Stimulated activated CD8-positive, alpha-beta memory T cell treated with anti-CD3 and anti-CD28 coated beads, Interleukin-4, amount 100 ng/mL, for 4 hours (primary cell): ENCODE results near the gene MAMSTR.
"Not testable (repeated sequence)": the region's sequence is repeated elsewhere in the genome, so short reads cannot be mapped to it uniquely, and the experiment has no call there.

Experiments used
- DNase-seq, 2 donors: peaks; one replicate each; pipeline ENCODE4 v3.0.0-alpha.2; 2020; ENCODE audit warnings: low read depth in 2 of 2, low spot score in 1 of 2

The MAMSTR gene

DNA sequence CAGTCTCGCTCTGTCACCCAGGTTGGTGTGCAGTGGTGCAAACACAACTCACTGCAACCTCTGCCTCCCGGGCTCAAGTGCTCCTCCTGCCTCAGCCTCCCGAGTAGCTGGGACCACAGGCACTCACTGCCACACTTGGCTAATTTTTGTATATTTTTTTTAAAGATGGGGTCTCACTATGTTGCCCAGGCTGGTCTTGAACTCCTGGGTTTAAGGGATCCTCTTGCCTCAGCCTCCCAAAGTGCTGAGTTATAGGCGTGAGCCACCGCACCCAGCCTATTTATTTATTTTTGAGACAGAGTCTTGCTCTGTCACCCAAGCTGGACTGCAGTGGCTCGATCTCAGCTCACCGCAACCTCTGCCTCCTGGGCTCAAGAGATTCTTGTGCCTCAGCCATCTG lies 32.9 kb downstream of the MAMSTR start:
- not testable (repeated sequence) for DNase-seq

DNA sequence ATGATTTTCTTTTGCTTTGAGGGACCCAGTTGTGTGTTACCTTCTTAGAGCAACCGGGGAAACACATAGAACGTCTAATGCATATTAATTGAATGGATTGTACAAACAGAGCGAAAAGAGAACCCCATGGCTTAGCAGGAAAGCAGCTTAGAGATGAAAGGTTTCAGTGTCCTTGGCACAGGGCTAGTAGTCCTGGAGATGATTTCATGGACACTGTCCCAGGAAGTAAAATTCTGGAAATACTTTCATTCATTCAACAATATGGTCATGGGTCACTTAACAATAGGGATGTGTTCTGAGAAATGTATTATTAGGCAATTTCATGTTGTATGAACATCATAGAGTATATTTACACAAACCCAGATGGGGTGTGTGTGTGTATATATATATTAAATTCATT lies 33.4 kb downstream of the MAMSTR start:
- no peak for DNase-seq

DNA sequence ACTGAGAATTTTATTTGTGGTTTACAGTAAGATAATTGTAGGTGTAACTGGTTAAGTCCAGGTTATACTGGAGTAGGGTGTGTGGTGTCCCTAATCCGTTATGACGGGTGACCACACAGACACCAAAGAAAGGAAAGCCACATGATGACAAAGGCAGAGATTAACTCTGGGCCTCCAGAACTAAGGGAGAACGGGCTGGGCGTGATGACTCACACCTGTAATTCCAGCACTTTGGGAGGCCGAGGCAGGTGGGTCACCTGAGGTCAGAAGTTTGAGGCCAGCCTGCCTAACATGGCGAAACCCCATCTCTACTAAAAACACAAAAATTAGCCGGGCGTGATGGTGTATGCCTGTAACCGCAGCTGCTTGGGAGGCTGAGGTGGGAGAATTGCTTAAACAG lies 33.9 kb downstream of the MAMSTR start:
- no peak for DNase-seq

DNA sequence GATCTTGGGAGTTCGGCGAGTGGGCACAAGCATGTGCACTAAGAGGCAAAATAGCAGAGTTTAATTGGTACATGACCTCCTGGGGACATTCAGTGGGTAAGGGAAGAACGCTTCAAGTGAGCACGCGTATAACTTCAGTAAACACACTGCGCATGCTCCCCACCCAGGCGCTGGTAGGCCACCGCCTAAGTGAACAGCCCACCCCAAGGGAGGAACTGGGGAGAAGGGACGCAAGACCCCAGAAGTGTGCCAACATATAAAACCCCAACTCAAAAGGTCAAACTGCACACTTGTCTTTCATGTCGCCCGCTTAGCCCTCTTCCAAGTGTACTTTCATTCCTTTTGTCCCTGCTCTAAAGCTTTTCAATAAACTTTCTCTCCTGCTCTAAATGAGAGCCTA lies 36.2 kb downstream of the MAMSTR start:
- DNase-seq: no peak

DNA sequence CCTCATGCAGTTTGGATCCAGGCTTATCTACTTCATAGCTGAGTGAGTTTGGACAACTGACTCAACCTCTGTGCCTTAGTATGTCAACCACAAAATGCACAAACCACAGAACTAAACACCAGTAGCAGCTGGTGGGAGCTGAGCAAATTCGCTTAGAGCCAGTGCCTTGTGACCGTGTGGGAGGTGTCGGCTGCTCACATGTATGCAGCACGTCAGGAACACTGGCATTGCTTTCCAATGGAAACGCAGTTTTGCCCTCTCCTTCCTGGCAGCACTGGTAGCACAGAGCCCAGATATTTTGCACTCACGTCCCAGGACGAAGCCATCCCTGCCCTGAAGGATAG lies 38.4 kb downstream of the MAMSTR start:
- no peak for DNase-seq

DNA sequence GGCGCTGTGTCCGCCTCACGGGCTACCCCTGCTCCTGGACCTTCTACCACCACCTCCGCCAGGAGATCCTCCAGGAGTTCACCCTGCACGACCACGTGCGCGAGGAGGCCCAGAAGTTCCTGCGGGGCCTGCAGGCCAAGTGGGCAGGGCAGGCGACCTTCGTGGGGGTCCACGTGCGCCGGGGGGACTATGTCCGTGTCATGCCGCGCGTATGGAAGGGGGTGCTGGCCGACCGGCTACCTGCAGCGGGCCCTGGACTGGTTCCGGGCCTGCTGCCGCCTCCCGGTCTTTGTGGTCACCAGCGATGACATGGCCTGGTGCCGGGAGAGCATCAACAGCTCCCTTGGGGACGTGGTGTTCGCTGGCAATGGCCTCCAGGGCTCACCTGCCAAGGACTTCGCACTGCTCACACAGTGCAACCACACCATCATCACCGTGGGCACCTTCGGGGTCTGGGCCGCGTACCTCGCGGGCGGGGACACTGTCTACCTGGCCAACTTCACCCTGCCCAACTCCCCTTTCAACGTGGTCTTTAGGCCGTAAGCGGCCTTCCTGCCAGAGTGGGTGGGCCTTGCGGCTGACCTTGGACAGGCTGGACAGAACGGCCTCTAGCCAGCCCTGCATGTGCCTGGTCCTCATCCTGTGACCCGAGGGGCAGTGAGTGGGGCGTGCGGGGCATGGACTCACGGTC lies 38.9 kb downstream of the MAMSTR start:
- DNase-seq: no peak

DNA sequence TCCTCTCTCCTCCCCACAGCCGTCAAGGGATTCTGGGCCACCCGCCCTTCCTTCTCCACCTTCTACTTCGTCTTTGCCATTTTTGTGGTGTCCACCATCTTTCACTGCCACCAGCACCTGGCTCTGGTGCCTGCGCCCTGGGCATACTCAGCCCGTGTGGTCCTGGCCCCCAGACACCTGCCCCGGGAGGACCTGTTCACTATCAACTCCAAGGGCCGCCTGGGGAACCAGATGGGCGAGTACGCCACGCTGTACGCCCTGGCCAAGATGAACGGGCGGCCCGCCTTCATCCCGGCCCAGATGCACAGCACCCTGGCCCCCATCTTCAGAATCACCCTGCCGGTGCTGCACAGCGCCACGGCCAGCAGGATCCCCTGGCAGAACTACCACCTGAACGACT lies 39.5 kb downstream of the MAMSTR start:
- not testable (repeated sequence) for DNase-seq

DNA sequence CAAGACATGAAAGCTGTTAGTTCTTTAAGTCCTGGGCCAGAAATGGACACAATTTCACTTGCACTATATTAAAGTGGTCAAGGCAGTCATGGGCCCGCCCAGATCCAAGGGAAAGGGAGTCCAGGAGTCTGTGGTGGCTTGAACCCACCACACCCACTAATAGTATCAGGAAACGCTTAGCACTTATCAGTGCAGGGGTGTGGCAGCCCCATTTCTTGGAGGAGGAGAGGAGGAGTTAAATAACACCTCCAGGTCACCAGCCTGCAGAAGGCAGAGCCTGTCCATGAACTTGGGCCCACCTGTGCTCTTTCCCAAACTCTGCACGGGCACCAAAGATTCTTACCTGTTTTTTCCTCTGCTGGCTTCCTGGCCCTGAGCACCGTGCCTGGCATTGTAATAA lies 41.3 kb downstream of the MAMSTR start:
- DNase-seq: no peak

DNA sequence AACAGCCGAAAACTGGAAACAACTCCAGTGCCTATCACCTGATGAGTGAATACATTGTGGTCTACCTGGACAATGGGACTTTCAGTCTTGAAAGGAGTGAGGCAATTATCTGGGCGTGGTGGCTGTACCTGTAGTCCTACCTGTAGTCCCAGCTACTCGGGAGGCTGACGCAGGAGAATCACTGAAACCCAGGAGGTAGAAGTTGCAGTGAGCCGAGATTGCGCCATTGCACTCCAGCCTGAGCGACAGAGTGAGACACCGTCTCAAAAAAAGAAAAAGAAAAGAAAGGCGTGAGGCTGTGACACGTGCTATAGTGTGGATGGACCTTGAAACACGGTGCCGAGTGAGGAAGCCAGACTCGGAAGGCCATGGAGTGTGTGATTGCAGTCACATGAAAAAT lies 42.6 kb downstream of the MAMSTR start:
- no peak for DNase-seq

DNA sequence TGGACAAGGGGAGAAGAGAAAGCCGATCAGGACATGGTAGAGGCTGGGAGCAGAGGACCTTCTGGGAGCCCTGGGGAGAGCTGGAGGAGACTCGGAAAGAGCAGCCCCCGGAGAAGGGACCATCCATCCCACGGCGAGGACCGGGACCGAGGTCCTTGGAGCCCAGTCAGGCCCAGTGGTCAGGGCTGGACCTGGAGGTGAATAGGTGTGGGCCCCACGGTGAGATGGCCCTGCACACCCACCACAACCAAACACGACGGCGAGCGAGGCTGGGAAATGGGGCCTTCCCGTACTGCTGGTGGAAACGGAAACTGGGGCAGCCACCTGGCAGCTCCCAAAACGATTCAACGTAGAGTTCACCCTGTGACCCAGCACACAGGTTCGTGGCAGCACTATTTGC lies 43.0 kb downstream of the MAMSTR start:
- no peak for DNase-seq

DNA sequence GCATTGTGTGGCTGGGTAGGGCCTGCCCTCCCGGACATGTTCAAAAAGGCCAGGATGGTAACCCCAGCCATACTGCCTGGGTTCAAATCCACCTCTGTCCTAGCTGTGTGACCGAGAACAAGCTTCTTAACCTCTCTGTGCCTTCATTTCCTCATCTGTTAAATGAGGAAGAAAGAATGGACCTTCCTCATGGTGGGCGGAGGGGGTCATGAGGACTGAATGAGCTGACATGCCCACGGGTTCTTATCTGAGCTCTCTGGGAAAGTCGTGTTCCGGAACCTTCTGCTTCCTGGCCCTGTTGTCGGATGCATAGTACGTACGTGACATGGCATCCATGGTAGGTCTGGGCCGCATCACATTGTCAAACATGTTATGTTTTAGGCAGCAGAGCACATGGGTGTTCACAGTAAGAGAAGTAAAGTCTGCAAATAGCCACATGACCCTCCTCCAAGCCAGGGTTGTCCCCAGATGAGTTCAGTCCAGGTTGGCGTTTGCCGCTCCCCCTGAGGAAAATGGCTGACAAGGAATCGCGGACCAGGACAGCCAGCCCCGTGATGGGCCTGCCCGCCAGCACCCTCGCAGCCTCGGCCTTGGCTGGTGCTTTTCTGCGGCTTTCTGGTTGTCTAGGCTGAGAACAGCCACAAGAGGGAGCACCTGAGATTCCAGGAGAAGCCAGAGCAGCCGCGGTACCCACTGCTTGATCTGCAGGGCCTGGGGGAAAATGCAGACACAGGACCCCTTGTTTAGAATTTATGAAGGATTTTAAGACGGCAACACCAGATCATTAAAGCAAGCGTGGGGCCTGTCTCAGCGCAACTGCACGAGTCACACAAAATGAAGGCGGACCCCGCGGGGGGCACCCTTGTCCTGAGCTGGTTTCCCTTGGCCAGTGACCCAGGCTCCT lies 44.4 kb downstream of the MAMSTR start:
- DNase-seq: peak; percentile 42 to 51

DNA sequence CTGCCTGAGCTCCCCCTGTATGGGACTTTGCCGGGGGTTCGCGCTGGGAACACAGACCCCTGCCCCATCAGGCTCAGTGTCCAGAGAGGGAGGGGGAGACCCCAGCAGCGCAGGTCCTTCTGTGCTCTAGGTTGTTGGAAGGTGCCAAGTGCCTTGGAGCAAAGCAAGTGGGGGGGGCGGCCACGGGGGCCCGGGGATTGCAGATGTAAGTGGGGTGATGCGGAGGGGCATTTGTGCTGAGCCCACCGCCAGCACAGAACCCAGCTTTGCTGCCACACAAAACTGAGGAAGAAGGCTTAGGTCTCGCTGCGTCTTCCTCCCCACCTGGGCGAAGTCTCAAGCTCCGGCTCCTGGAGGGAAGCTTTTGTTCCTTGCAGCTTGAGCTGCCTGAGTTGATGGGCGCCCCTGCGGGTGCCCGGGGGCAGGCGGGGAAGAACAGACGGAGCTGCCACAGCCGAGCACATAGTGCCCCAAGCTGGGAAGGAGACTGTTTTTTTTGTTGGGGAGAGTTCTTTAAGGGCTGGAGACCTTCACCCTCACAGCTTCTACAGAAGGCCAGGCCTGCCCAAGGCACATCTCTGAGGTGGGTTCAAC lies 45.2 kb downstream of the MAMSTR start:
- DNase-seq: no peak

DNA sequence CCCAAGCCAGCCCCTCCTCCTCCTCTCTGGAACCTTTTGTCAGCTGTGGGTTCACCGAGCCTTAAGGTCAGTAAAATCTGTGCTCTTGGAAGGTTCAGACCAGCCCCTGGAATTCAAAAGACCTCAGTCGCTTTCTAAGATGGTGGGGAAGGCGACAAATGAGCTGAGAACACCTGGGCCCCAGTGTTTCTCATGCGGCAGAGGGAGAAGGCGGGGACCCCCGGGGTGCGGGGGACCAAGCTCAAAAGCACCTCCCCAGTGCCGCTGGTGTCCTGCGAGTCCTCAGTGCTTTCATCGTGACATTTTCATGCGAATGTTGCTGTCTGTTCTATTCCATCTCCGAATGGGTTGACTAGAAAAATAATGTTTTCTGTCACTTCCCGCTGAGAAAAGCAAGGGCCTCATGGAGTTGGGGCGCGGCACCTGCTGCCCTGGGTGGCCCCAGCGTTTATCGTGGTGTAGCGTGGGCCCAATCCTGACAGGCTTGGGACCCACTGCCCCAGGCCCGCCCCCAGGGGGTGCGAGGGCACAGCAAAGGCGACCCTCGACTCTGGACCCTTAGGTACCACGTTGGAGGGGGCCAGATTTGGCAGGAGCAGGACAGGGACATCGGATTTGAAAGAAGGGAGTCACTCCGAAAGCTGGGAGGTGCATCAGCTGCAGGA lies 46.0 kb downstream of the MAMSTR start:
- DNase-seq: no peak

DNA sequence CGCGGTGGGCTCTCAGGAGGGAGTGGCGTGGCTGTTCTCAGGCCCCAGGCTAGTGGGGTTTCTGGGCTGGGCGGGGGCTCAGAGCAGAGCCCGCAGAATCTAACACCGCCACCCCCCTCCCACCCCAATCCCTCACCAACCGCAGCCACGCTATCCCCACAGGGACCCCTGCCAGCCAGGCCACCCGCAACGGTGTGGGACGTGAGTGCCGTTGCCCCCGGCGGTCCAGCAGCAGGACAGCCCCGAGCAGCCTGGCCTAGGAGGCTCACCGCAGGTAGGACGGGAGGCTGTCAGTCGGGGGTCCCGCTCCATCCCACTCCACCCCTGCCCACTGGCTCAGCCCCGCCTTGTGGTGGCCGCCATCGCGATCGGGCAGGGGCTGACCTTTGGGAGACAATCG lies 46.5 kb downstream of the MAMSTR start, which contains the start of gene NTN5:
NTN5 (minus strand) TSS at position 24 of the 400 bp plus-strand sequence. CDS start 2,031 bp downstream, outside the sequence.
- DNase-seq: no peak

DNA sequence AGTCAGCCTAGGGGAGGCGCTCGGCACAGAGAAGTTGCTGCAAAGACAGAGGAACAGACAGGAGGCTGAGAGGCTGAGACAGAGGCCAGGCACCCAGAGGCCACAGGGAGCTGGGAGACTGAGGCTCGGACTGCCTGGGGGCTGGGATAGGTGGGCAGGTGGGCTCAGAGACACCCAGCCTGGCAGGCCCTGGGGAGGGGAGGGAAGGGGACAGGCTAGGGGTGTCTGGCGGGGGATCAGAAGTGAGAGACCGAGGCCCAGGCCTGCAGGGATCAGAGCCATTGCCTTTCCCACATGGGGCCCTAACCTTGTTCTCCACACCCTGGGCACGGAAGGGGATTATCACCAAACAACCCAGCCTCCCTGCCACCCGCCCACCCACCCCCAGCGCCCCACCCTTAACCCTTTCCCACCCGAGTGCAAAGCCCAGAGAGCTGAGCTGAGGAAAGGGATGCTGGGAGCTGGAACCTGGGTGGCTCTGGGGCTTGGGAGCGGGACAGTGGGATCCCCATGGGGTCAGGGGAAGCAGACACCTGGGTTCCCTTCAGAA lies 48.0 kb downstream of the MAMSTR start:
- no peak for DNase-seq

DNA sequence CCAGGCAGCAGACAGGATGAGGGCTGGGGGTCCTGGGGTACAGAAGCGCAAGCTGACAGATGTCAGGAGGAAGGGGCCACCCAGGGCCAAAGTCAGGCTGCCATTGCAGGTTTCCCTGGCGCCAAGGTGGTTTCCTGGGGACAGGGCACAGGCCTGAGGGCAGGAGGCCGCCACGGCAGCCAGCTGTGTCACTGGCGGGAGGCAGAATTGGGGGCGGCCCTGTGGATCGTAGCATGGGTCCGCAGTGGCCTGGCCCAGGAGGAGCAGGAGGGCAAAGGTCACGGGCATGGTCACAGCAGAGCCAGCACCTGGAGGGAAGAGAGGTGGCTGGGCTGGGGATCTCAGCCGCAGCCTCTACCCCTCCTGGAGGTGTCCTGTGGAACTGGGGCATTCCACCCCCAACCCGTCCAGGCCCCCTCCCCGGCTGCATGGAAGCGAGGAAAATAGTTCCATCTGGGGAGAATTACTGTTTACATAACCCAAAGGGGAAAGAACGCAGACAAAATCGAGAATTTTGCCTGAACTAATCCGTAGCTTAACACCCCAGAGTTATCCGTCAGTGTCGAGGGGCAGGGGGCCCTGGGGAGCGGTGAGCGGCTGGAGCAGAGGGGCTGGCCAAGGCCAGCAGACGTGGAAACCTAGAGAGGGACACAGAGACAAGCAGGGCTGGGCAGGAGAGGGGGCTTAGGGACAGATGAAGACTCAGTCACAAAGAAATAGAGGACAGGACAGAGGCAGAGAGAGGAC lies 48.7 kb downstream of the MAMSTR start:
- DNase-seq: no peak

DNA sequence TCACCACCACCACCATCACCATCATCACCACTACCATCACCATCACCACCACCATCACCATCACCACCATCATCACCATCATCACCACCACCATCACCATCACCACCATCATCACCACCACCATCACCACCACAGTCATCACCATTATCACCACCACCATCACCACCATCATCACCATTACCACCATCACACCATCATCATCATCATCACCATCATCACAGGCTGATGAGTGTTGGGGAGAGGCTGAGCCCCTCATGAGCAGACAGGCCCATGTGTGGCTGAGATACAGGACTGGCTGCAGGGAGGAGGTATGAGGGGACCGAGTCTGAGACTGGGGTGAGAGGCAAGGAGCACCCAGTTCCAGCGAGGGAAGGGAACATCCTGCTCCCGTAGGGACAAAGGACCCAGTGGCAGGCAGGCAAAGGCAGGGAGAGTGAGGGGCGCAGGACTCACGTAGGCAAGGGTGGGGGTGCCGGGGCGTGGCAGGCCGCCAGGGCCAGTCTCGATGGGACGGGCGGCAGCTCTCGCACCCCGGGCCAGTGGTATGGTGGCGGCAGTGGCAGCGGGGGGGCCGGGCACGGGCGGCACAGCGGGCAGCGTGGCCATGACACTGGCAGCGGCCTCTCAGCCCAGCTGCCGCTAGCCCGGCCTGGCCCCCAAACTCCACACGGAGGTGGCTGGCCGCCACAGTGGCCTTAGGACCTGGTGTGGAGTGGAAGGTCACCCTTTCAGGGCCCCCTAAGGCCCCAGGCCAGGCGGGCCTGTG lies 49.4 kb downstream of the MAMSTR start:
- no peak for DNase-seq

DNA sequence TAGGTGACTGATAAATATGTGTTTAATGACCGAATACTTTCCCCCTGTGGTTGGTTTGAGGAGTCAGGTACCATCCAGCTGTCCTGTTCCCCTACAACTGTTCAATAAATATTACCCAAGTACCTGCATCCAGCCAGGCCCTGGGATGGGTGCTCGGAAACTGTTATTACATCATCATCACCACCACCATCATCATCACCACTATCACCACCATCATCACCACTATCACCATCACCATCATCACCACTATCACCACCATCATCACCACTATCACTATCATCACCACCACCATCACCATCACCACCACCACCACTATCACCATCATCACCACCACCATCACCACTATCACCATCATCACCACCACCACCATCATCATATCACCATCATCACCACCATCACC lies 50.8 kb downstream of the MAMSTR start:
- no peak for DNase-seq

DNA sequence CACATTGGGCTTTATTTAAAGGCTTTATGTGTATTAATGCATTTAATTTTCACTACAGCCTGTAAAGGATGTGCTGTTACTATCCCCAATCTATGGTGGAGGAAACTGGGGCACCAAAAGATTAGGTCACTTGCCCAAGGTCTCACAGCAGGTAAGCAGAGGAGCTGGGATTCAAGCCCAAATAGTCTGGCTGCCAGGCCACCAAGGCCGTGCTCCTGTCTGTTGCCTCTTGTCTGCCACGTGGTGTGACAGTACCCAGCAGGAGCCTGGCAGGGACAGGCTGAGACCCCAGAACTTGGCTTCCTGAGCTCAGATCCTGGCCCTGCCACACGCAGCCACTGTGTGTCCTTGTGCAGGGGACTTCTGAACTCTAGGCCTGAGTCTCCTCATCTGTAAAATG lies 51.2 kb downstream of the MAMSTR start:
- DNase-seq: no peak

DNA sequence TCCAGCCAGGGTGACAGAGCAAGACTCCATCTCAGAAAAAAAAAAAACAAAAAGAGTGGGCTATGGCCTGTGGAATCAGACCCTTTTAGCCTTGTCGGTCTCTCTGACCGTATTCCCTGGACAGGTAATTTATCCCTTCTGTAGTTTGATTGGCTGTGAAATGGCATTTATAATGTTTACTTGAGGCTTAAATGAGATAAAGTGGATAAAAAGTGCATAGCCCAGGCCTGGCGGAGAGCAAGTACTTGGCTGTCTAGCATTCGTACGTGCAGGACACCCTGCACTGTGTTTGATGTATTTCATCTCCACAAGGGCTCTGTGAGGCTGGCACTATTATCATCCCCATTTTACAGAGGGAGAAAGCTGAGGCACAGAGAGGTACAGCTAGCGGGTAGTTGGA lies 53.7 kb downstream of the MAMSTR start:
- DNase-seq: no peak
